Epithelial cell of proximal tubule (primary cell): ENCODE results near the gene CMC1. TPM values are rescaled to one million over a fixed set of nuclear protein-coding genes. Genes with fewer than 3 reads are reported as not detected.
A peak's percentile ranks its signal among the peaks of the same experiment; 100 is the strongest.

Source experiments
- DNase-seq: peaks from one replicate; pipeline ENCODE4 v3.0.0-alpha.2; 2011; ENCODE audit warnings: low read depth
- H3K4me3 ChIP-seq: 2 replicates; pipeline ENCODE4 v1.5.1; 2011; ENCODE audit warnings: low read depth, mild to moderate bottlenecking, low read length
- total RNA-seq: library from RNA; depleted of rRNA; stranded (reverse); fragments of >200 nt; gene quantifications from 2 replicates; pipeline ENCODE4 v1.2.3, GENCODE V29; 2015
- TF ChIP-seq, protein P1 (sequence below): conservative IDR thresholded peaks from 2 replicates; pipeline ENCODE4 v1.5.1; 2012; ENCODE audit warnings: low read depth, mild to moderate bottlenecking, low read length

The CMC1 gene
- total RNA-seq, 1 donor from 2014 or later = 17.0 TPM

DNA sequence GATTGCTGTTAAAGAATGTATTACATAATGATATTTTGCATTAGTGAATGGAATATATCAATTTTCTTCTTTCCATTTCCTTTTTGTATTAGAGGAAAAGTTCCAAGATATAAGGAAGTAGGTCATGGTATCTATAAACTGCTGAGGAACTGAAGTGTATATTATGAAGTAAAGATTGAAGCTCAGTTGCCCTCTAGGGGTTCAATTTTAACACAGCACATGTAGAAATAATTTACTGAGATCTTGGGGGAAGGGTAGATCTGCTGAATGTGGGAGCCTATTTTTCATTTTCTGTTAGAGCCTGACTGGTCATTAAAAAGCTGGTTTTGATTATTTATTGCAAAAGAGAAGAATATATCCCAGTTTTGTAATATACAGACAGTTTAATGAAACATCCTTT lies 45.2 kb downstream of the CMC1 start:
- TF ChIP-seq, protein P1, sequence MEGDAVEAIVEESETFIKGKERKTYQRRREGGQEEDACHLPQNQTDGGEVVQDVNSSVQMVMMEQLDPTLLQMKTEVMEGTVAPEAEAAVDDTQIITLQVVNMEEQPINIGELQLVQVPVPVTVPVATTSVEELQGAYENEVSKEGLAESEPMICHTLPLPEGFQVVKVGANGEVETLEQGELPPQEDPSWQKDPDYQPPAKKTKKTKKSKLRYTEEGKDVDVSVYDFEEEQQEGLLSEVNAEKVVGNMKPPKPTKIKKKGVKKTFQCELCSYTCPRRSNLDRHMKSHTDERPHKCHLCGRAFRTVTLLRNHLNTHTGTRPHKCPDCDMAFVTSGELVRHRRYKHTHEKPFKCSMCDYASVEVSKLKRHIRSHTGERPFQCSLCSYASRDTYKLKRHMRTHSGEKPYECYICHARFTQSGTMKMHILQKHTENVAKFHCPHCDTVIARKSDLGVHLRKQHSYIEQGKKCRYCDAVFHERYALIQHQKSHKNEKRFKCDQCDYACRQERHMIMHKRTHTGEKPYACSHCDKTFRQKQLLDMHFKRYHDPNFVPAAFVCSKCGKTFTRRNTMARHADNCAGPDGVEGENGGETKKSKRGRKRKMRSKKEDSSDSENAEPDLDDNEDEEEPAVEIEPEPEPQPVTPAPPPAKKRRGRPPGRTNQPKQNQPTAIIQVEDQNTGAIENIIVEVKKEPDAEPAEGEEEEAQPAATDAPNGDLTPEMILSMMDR = peak; percentile 61
- no peak overlapping the region for H3K4me3 ChIP-seq
- DNase-seq = no peak

- H3K4me3 ChIP-seq = no peak overlapping the region
- DNase-seq = no peak
- TF ChIP-seq, protein P1 = no peak
These were observed 45.6 kb downstream of the CMC1 start for GRCh38 chr3:28287046-28287445.

- no peak overlapping the region for H3K4me3 ChIP-seq
- DNase-seq = no peak
- TF ChIP-seq, protein P1 = no peak
These were observed 49.5 kb downstream of the CMC1 start for GRCh38 chr3:28290863-28291300.

GRCh38 chr3:28291577-28291976 lies 50.2 kb downstream of the CMC1 start:
- TF ChIP-seq, protein P1 = no peak
- no peak overlapping the region for H3K4me3 ChIP-seq
- no peak for DNase-seq

GRCh38 chr3:28292622-28293021 lies 51.2 kb downstream of the CMC1 start:
- DNase-seq = no peak
- TF ChIP-seq, protein P1 = no peak
- H3K4me3 ChIP-seq = no peak overlapping the region

GRCh38 chr3:28294667-28295413 lies 53.4 kb downstream of the CMC1 start:
- TF ChIP-seq, protein P1 = no peak
- DNase-seq = no peak

More at GRCh38 chr3:28294667-28295413, 53.4 kb downstream of the CMC1 start:
- H3K4me3 ChIP-seq = no peak overlapping the region
